Fibroblast of mammary gland (primary cell): ENCODE data around the gene MXD4.

Experiments
- DNase-seq: peaks from one replicate; pipeline ENCODE4 v3.0.0-alpha.2; 2010; ENCODE audit warnings: low read depth
- H3K4me3 ChIP-seq: 2 replicates; pipeline ENCODE4 v1.5.1; 2011; ENCODE audit warnings: low read depth, mild to moderate bottlenecking, low read length, moderate library complexity; ENCODE audit not compliant: control insufficient read depth
- TF ChIP-seq, protein P1 (sequence below): conservative IDR thresholded peaks from 2 replicates; pipeline ENCODE4 v1.5.1; 2011; ENCODE audit warnings: low read depth, low read length, inconsistent platforms; ENCODE audit not compliant: control insufficient read depth, insufficient read depth

MXD4 gene

GRCh38 chr4:2298532-2298991, 36.7 kb upstream of the MXD4 start:
- TF ChIP-seq, protein P1, sequence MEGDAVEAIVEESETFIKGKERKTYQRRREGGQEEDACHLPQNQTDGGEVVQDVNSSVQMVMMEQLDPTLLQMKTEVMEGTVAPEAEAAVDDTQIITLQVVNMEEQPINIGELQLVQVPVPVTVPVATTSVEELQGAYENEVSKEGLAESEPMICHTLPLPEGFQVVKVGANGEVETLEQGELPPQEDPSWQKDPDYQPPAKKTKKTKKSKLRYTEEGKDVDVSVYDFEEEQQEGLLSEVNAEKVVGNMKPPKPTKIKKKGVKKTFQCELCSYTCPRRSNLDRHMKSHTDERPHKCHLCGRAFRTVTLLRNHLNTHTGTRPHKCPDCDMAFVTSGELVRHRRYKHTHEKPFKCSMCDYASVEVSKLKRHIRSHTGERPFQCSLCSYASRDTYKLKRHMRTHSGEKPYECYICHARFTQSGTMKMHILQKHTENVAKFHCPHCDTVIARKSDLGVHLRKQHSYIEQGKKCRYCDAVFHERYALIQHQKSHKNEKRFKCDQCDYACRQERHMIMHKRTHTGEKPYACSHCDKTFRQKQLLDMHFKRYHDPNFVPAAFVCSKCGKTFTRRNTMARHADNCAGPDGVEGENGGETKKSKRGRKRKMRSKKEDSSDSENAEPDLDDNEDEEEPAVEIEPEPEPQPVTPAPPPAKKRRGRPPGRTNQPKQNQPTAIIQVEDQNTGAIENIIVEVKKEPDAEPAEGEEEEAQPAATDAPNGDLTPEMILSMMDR = no peak
- H3K4me3 ChIP-seq = no peak overlapping the region
- no peak for DNase-seq

GRCh38 chr4:2297606-2298531, 36.0 kb upstream of the MXD4 start:
- no peak overlapping the region for H3K4me3 ChIP-seq
- DNase-seq = no peak
- TF ChIP-seq, protein P1 = no peak

DNA sequence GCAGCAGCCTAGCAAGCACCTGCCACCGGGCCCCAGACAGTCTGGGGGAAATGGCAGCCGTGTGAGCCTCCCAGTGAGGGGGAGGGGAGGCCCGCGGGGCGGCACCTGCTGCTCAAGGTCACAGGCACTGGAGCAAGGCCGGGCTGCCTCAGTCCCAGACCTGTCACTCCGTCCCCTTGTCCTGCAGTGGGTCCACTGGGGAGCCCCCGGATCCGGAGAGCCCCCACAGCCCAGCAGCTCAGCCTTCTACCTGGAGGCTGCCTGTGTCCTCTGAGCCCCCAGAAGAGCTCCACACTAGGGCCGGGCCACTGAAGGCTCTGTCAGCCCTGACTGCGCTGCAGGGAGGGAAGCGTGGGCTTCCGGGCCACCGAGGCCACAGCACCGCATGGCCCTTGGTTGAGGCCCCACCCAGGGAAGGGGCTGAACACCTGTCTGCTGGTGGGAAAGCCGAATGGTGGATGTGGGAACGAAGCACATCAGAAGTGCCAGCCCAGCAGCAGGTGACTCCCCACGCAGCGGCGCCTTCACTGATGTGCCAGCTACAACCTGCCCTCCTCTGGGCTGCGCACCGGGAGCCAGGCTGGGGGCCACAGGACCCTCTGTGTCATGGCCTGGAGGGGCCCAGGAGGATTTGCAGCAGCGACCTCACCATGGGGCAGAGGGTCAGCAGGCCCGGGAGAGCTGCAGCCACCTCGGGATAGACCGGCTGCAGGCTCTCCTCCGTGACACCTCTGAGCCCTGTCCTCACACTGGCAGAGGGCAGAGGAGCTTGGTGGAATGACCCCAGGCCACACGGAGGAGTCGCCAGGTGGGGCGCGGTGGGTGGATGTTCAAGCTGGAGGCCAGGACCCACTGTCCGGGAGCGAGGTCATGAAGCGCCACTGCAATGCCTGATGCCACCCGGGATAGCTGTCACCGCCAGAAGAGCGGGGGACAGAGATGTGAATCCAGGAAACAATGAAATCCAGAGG, 35.0 kb upstream of the MXD4 start:
- no peak overlapping the region for H3K4me3 ChIP-seq
- TF ChIP-seq, protein P1 = no peak
- no peak for DNase-seq

DNA sequence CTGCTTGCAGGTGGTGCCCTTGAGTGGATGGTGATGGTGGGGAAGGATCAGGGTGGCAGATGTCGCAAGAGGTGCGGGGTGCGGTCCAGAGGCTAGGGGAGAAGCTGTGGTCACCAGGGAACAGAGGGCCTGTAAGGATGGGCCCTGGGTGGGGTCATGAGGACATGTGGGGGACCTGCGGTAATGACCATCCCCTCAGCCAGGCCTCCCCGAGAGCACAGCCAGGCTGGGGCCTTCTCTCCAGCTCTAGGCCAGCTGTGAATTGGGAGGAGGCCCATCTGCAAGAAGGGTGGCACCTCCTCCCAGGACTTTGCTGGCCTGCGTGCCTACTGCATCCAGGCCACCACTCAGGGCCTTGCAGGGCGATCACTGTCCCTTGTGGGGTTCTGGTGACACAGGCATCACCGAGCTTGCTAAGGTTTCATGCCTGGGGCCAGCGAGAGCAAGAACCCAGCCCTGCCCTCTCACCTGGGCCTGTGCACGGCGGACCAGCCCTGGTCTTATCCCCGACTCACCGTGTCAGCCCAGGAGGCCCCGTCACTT, 34.1 kb upstream of the MXD4 start:
- H3K4me3 ChIP-seq = no peak overlapping the region
- no peak for DNase-seq
- TF ChIP-seq, protein P1 = no peak

DNA sequence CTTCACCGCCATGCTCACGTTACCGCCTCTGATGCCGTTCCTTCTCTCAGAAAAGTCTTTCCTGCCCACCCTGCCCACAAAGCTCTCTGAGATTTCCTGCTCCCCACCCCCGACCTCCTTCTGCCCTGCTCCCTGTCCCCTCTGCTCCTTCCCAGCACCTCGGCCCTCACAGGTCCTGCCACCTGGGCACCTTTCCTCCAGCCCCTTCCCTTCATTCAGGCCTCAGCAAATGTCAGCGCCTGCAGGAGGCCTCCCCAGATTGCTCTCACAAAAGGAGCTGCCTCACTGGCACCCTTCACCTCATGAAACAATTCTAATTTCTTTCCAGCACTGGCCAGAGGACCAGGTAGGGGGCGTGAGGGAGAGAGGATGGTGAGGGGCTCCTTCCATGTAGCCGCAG, 33.6 kb upstream of the MXD4 start:
- no peak overlapping the region for H3K4me3 ChIP-seq
- TF ChIP-seq, protein P1 = no peak
- DNase-seq = no peak

- H3K4me3 ChIP-seq = no peak overlapping the region
- DNase-seq = peak; percentile 90
- TF ChIP-seq, protein P1 = no peak
Observed at GRCh38 chr4:2292646-2293108, 30.8 kb upstream of the MXD4 start.
